Lung (tissue), 12 donors: ENCODE data around the gene AMMECR1L. TPM values are rescaled to one million over a fixed set of nuclear protein-coding genes. Genes with fewer than 3 reads are reported as not detected.

ENCODE experiments used
- ATAC-seq: fragments of 200-7000 bp; cut with Tn5 transposase; one replicate; pipeline ENCODE4 v1.9.1; 2020; ENCODE audit warnings: moderate number of reproducible peaks; ENCODE audit not compliant: insufficient read depth, low FRiP score
- DNase-seq, 3 donors: peaks; one replicate each; pipeline ENCODE4 v3.0.0-alpha.2; 2013 to 2017
- H3K27ac ChIP-seq, 2 donors: one replicate each; pipeline ENCODE4 v1.5.1; 2013; ENCODE audit warnings: mild to moderate bottlenecking in 2 of 2, moderate library complexity in 2 of 2, control low read depth in 1 of 2, inconsistent platforms in 1 of 2, low read depth in 1 of 2, low read length in 1 of 2
- H3K27me3 ChIP-seq, 3 donors: one replicate each; pipeline ENCODE4 v1.5.1; 2013; ENCODE audit warnings: low read length in 2 of 3; ENCODE audit not compliant: control insufficient read depth in 3 of 3, insufficient read depth in 3 of 3
- H3K36me3 ChIP-seq, 4 donors: one replicate each; pipeline ENCODE4 v1.5.1; 2013; ENCODE audit warnings: low read length in 4 of 4, mild to moderate bottlenecking in 1 of 4, moderate library complexity in 1 of 4; ENCODE audit not compliant: control insufficient read depth in 4 of 4, insufficient read depth in 4 of 4
- H3K4me1 ChIP-seq, 5 donors: one replicate each; pipeline ENCODE4 v1.5.1; 2013; ENCODE audit warnings: low read length in 5 of 5, mild to moderate bottlenecking in 2 of 5, moderate library complexity in 1 of 5; ENCODE audit not compliant: control insufficient read depth in 5 of 5, insufficient read depth in 5 of 5
- H3K4me3 ChIP-seq: one replicate; pipeline ENCODE4 v1.5.1; 2013; ENCODE audit warnings: mild to moderate bottlenecking, control low read depth, moderate library complexity
- H3K9ac ChIP-seq, 2 donors: one replicate each; pipeline ENCODE4 v1.5.1; 2013; ENCODE audit warnings: low read length in 2 of 2, control low read depth in 1 of 2; ENCODE audit not compliant: insufficient read depth in 1 of 2
- H3K9me3 ChIP-seq, 4 donors: one replicate each; pipeline ENCODE4 v1.5.1; 2013; ENCODE audit warnings: low read length in 3 of 4, mild to moderate bottlenecking in 1 of 4, moderate library complexity in 1 of 4; ENCODE audit not compliant: control insufficient read depth in 4 of 4, insufficient read depth in 3 of 4
- WGBS, 2 donors: extraction: QIAGEN DNeasy Blood & Tissue Kit; methylation state at CpG; one replicate each; pipeline ENCODE4 v1.1.7; 2013; 5-methylcytosine and 5-hydroxymethylcytosine counted together
- polyA plus RNA-seq, 2 donors: library from polyadenylated mRNA; stranded (reverse); fragments of 200-250 nt; gene quantifications; one replicate each; pipeline ENCODE4 v1.2.1, GENCODE V29; 2013
- total RNA-seq, 2 donors: library from RNA; depleted of rRNA in 1 of 2; stranded (reverse); fragments of >200 nt in 1 of 2; gene quantifications; one replicate each; pipeline ENCODE4 v1.2.1, GENCODE V29; 2014 to 2021
- TF ChIP-seq, protein P1 (sequence below): IDR thresholded peaks from 2 replicates; pipeline ENCODE4 v1.5.1; 2012; ENCODE audit warnings: mild to moderate bottlenecking; ENCODE audit errors: control extremely low read depth, extremely low read depth
- donor health status: control.
- donor health status: control.
- donor health status: Bipolar disorder and iron deficiency.
- donor health status: healthy.
- donor health status: DM: yes; HTN: yes; CAD: no.

The AMMECR1L gene
- total and polyA plus RNA-seq, 4 donors = 7.0 to 15.2 (median 11.7) TPM

DNA sequence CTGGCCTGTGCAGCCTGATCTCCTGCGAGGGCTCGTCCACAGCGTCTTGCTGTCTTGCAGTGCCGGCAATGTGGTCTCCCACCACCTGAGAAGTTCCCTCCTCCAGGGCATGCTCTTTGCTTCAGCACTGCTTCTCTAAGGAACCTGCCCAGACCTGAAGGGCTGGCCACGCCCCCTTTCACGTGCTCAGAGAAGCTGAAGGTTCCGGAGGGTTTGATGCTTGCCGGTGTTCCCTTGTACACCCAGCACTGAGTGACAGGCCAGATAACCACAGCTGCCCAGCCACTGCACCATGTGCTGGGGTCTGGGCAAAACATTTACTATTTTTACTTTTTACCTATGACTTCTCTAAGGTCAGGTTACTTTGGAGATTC is 26.1 kb downstream of the AMMECR1L start:
- no peak overlapping the region for H3K4me3 ChIP-seq
- H3K27ac ChIP-seq = no peak overlapping the region
- DNase-seq (peak; percentile 48 to 75 (median 71)), ATAC-seq (no peak)
- no peaks in the 10 kb centered on the region for H3K9me3 ChIP-seq
- TF ChIP-seq, protein P1, sequence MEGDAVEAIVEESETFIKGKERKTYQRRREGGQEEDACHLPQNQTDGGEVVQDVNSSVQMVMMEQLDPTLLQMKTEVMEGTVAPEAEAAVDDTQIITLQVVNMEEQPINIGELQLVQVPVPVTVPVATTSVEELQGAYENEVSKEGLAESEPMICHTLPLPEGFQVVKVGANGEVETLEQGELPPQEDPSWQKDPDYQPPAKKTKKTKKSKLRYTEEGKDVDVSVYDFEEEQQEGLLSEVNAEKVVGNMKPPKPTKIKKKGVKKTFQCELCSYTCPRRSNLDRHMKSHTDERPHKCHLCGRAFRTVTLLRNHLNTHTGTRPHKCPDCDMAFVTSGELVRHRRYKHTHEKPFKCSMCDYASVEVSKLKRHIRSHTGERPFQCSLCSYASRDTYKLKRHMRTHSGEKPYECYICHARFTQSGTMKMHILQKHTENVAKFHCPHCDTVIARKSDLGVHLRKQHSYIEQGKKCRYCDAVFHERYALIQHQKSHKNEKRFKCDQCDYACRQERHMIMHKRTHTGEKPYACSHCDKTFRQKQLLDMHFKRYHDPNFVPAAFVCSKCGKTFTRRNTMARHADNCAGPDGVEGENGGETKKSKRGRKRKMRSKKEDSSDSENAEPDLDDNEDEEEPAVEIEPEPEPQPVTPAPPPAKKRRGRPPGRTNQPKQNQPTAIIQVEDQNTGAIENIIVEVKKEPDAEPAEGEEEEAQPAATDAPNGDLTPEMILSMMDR = no peak
- H3K36me3 ChIP-seq = peaks cover 10 to 12% (median 12%) of the 10 kb centered on the region in 4 donors
- WGBS, 2 donors = 8 to 18% methylated on average over 8 of the region's 8 CpGs
- H3K27me3 ChIP-seq = no peaks in the 10 kb centered on the region
- no peak overlapping the region for H3K9ac ChIP-seq
- peaks cover 0 to 21% (median 2%) of the 10 kb centered on the region in 5 donors for H3K4me1 ChIP-seq

DNA sequence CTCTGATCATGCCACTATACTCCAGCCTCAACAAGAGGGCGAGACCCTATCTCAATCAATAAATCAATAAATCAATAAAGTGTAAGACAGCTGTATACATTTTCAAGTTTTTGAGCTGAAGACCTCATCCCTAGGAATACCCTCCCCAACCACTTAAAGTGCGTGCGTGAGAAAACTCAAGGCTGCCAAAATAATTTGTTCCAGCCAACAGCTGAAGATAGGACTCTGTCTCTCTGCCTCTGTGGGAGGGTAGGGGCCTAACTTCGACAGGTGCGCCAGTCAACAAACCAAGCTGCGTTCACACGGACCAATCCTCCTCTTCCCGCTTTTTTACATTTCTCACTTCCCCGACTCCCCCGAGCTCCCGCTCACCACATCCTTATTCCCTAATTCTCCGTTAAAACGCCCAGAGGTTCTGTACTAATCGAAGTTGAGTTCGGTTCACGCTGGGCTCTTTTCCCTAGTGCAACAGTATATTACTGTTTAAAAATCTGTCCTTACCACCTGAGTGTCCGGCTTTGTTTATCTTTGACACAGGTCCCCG is 28.4 kb downstream of the AMMECR1L start:
- Histone ChIP-seq H3K9me3 (no peaks in the 10 kb centered on the region), H3K27me3 (no peaks in the 10 kb centered on the region), H3K4me3 (peak overlapping the region; percentile 98), H3K36me3 (peaks cover 3 to 4% (median 3%) of the 10 kb centered on the region in 4 donors), H3K4me1 (peaks cover 0 to 21% (median 3%) of the 10 kb centered on the region in 5 donors), H3K9ac (peak overlapping the region; percentile 43 to 70), H3K27ac (peak overlapping the region; percentile 64 to 89)
- TF ChIP-seq, protein P1 = no peak
- 4 to 5% methylated on average over 18 of the region's 18 CpGs for WGBS, 2 donors
- ATAC-seq = no peak
- peak in 2 of 3 donors; percentile 24 to 34 for DNase-seq

DNA sequence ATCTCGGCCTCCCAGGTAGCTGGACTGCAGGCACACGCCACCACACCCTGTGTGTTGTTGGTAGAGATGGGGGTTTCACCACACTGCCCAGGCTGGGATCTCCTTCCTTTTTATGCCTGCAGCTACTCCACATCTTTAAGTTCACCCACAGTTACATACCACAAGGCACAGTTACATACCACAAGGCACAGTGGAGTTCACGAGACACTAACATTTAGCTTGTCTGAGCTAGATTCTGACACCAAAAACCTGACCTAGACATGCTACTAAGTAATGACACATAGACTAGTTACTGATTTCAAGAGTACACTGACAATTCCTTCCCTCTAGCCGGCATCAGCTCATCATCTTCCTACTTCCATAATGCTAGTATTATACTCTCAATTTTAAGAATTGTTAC is 32.1 kb downstream of the AMMECR1L start:
- Histone ChIP-seq H3K4me3 (no peak overlapping the region), H3K27me3 (no peaks in the 10 kb centered on the region), H3K9me3 (no peaks in the 10 kb centered on the region), H3K4me1 (peaks cover 0 to 9% (median 3%) of the 10 kb centered on the region in 5 donors), H3K36me3 (peaks cover 10 to 22% (median 13%) of the 10 kb centered on the region in 4 donors), H3K9ac (no peak overlapping the region), H3K27ac (no peak overlapping the region)
- WGBS, 2 donors = 88 to 89% methylated on average over 4 of the region's 4 CpGs
- ATAC-seq = no peak
- no peak for DNase-seq
- TF ChIP-seq, protein P1 = no peak

DNA sequence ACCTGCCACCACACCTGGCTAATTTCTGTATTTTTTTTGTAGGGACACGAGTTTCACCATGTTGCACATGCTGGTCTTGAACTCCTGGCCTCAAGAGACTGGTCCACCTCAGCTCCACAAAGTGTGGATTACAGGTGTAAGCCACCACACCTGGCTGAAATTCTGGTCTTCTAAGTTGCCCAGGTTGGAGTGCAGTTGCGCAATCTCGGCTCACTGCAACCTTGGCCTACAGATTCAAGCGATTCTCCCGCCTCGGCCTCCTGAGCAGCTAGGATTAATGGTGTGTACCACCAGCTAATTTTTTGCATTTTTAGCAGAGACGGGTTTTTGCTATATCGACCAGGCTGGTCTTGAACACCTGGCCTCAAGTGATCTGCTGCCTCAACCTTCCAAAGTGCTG is 33.4 kb downstream of the AMMECR1L start:
- Histone ChIP-seq H3K9ac (no peak overlapping the region), H3K4me1 (peaks cover 0 to 9% (median 3%) of the 10 kb centered on the region in 5 donors), H3K9me3 (no peaks in the 10 kb centered on the region), H3K27ac (no peak overlapping the region), H3K4me3 (no peak overlapping the region), H3K27me3 (no peaks in the 10 kb centered on the region), H3K36me3 (peaks cover 17 to 29% (median 19%) of the 10 kb centered on the region in 4 donors)
- TF ChIP-seq, protein P1 = no peak
- DNase-seq (no peak), ATAC-seq (no peak)
- WGBS, 2 donors = 97% methylated on average over 8 of the region's 8 CpGs
